ENCODE measurements around the gene EPGN.

The EPGN gene

DNA sequence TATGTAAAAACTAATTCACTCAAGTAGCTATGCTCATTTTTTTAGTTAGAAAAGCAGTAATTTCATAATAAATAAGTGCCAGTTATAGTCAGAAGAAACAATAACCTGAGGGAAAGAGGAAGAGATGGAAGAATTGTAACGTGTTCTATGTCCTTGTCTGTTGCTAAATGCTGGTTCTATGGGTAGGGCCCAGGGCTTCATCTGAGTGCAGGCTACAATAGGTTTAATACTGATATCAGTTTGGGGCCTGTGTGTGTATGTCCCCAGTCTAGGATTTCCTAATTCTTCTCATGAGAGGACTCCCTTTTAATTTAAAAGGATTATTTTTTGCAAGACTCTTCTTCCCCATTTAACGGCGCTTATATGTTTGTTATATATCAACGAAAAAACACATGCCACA is 53.4 kb downstream of the EPGN start:
- Histone ChIP-seq H3K4me3 (ENCODE audit: low read length, poor library complexity, severe bottlenecking) (no peak overlapping the region), H3K27me3 (ENCODE audit: insufficient read depth, low read length, poor library complexity, severe bottlenecking) (no peaks in the 10 kb centered on the region), H3K9me2 (replicated peaks; ENCODE audit: low read depth, low read length) (no peaks in the 10 kb centered on the region), H3K36me3 (ENCODE audit: insufficient read depth, low read length) (no peaks in the 10 kb centered on the region), H3F3A (ENCODE audit: low read depth) (no peaks in the 10 kb centered on the region), H4K20me1 (ENCODE audit: insufficient read depth, low read length, poor library complexity, severe bottlenecking) (no peaks in the 10 kb centered on the region), H2AFZ (ENCODE audit: low read length) (no peak overlapping the region), H3K4me1 (ENCODE audit: insufficient read depth, low read length, poor library complexity, severe bottlenecking) (no peaks in the 10 kb centered on the region), H3K79me2 (ENCODE audit: insufficient read depth, low read length) (no peaks in the 10 kb centered on the region), H3K9ac (ENCODE audit: low read depth, low read length, poor library complexity, severe bottlenecking) (no peak overlapping the region), H3K4me2 (ENCODE audit: low read depth, low read length, poor library complexity, severe bottlenecking) (no peak overlapping the region), H3K9me3 (ENCODE audit: insufficient read depth, low read depth, low read length) (no peaks in the 10 kb centered on the region)
- TF ChIP-seq CTCF (conservative IDR thresholded peaks at IDR 0.05; ENCODE audit: low read length) (no peak), EZH2phosphoT487 (IDR thresholded peaks at IDR 0.05; ENCODE audit: borderline replicate concordance) (no peak)

DNA sequence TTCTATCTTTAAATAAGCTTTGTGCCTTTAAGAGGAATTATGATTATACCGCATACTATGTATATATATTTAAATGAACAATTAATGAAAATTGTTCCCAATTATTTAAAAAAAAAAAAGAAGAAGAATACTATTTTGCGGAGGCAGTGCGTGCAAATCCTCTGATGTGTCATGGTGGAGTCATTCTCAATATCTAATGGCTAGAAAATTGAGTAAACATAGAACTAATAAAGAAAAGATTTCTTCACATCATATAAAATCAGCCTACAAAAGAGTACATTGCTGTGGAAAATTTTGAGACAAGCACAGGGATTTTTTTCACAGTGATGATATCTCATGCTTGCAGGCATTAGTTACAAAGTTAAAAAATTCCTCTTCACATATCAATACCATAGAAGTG is 54.1 kb downstream of the EPGN start:
- H3K27me3 ChIP-seq (ENCODE audit: insufficient read depth, low read length, poor library complexity, severe bottlenecking) = no peaks in the 10 kb centered on the region
- no peaks in the 10 kb centered on the region for H3K4me1 ChIP-seq (ENCODE audit: insufficient read depth, low read length, poor library complexity, severe bottlenecking)
- H2AFZ ChIP-seq (ENCODE audit: low read length) = no peak overlapping the region
- H3F3A ChIP-seq (ENCODE audit: low read depth) = no peaks in the 10 kb centered on the region
- H3K9me2 ChIP-seq (replicated peaks; ENCODE audit: low read depth, low read length) = no peaks in the 10 kb centered on the region
- H3K4me2 ChIP-seq (ENCODE audit: low read depth, low read length, poor library complexity, severe bottlenecking) = no peak overlapping the region
- no peaks in the 10 kb centered on the region for H3K9me3 ChIP-seq (ENCODE audit: insufficient read depth, low read depth, low read length)
- H3K36me3 ChIP-seq (ENCODE audit: insufficient read depth, low read length) = no peaks in the 10 kb centered on the region
- no peak overlapping the region for H3K4me3 ChIP-seq (ENCODE audit: low read length, poor library complexity, severe bottlenecking)
- H3K79me2 ChIP-seq (ENCODE audit: insufficient read depth, low read length) = no peaks in the 10 kb centered on the region
- H3K9ac ChIP-seq (ENCODE audit: low read depth, low read length, poor library complexity, severe bottlenecking) = no peak overlapping the region
- no peak for TF ChIP-seq EZH2phosphoT487 (IDR thresholded peaks at IDR 0.05; ENCODE audit: borderline replicate concordance)
- TF ChIP-seq CTCF (conservative IDR thresholded peaks at IDR 0.05; ENCODE audit: low read length) = no peak
- no peaks in the 10 kb centered on the region for H4K20me1 ChIP-seq (ENCODE audit: insufficient read depth, low read length, poor library complexity, severe bottlenecking)

DNA sequence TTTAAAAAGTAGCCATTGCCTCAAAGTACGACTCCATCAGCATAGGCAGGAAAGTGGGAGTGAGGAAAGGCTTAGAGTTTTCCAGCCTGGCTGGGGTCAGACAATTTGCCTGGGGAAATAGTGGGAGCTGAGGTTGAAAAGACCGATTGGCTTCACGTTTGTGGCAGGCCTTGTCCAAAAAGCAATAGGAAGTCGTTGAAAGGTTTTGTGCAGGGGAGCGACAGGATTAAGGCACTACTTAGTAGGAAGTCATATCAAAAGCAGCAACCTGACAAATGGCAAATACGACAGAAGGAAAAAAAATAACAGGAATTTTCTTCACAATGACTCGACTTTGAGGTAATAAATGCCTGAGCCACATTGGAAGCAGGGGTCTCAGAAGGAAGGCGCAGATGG is 56.0 kb downstream of the EPGN start:
- Histone ChIP-seq H3K79me2 (ENCODE audit: insufficient read depth, low read length) (no peaks in the 10 kb centered on the region), H3K9me3 (ENCODE audit: insufficient read depth, low read depth, low read length) (no peaks in the 10 kb centered on the region), H4K20me1 (ENCODE audit: insufficient read depth, low read length, poor library complexity, severe bottlenecking) (no peaks in the 10 kb centered on the region), H3K27me3 (ENCODE audit: insufficient read depth, low read length, poor library complexity, severe bottlenecking) (no peaks in the 10 kb centered on the region), H3K9ac (ENCODE audit: low read depth, low read length, poor library complexity, severe bottlenecking) (no peak overlapping the region), H3K4me2 (ENCODE audit: low read depth, low read length, poor library complexity, severe bottlenecking) (no peak overlapping the region), H3K4me3 (ENCODE audit: low read length, poor library complexity, severe bottlenecking) (no peak overlapping the region), H2AFZ (ENCODE audit: low read length) (no peak overlapping the region), H3K9me2 (replicated peaks; ENCODE audit: low read depth, low read length) (no peaks in the 10 kb centered on the region), H3K36me3 (ENCODE audit: insufficient read depth, low read length) (no peaks in the 10 kb centered on the region), H3K4me1 (ENCODE audit: insufficient read depth, low read length, poor library complexity, severe bottlenecking) (no peaks in the 10 kb centered on the region), H3F3A (ENCODE audit: low read depth) (no peaks in the 10 kb centered on the region)
- no peak for TF ChIP-seq CTCF (conservative IDR thresholded peaks at IDR 0.05; ENCODE audit: low read length)
- no peak for TF ChIP-seq EZH2phosphoT487 (IDR thresholded peaks at IDR 0.05; ENCODE audit: borderline replicate concordance)
